ENCODE data around the gene GAP43. TPM values are rescaled to one million over a fixed set of nuclear protein-coding genes. Genes with fewer than 3 reads are reported as not detected.

The GAP43 gene
- total and polyA plus RNA-seq, 2 of the 4 experiments (the other 2 are of a cell fraction): 0.36 to 0.51 TPM

GRCh38 chr3:115638991-115639390 is 15.7 kb downstream of the GAP43 start:
- CTCF ChIA-PET: interaction anchor here (0.9 to 1.4 kb wide), 3 partner anchors 10 to 15 kb away, joined by 3 read pairs; partner anchors contain the start of gene GAP43

More at GRCh38 chr3:115638991-115639390, 15.7 kb downstream of the GAP43 start:
- Histone ChIP-seq H4K8ac (ENCODE audit: low read depth in 2 of 2, low read length in 2 of 2) (no peak overlapping the region), H3K18ac (ENCODE audit: low read depth, low read length) (no peak overlapping the region), H2BK5ac (ENCODE audit: low read depth, low read length, poor library complexity, severe bottlenecking) (no peak overlapping the region), H3K36me3 (ENCODE audit: control insufficient read depth, insufficient read depth, low read length) (no peaks in the 10 kb centered on the region), H3K9me3 (ENCODE audit: control insufficient read depth, insufficient read depth, low read length) (no peaks in the 10 kb centered on the region), H3K4ac (ENCODE audit: low read depth, low read length) (no peak overlapping the region), H2BK120ac (ENCODE audit: low read depth, low read length) (no peak overlapping the region), H2AFZ (replicated peaks; ENCODE audit: low read length, poor library complexity) (no peak overlapping the region), H3K9me1 (ENCODE audit: insufficient read depth, low read length) (no peaks in the 10 kb centered on the region), H3K14ac (replicated peaks; ENCODE audit: low read depth, low read length) (no peak overlapping the region), H3K27ac (ENCODE audit: insufficient read depth, low read length) (no peak overlapping the region), H4K91ac (ENCODE audit: insufficient read depth, low read depth, low read length) (no peak overlapping the region), H3K27me3 (ENCODE audit: control insufficient read depth, insufficient read depth, low read length) (no peaks in the 10 kb centered on the region), H4K20me1 (ENCODE audit: insufficient read depth, low read length) (no peaks in the 10 kb centered on the region), H2AK5ac (ENCODE audit: low read depth, low read length) (no peak overlapping the region), H3K4me3 (ENCODE audit: insufficient read depth, low read depth, low read length) (no peak overlapping the region), H4K5ac (ENCODE audit: low read depth, low read length) (no peak overlapping the region), H3K79me1 (ENCODE audit: low read depth in 1 of 2, low read length in 2 of 2) (no peaks in the 10 kb centered on the region), H3K9ac (ENCODE audit: low read depth, low read length) (no peak overlapping the region), H3K23ac (ENCODE audit: low read depth, low read length) (no peak overlapping the region), H3K56ac (ENCODE audit: extremely low read depth, insufficient read depth, low read length) (no peak overlapping the region), H2AK9ac (replicated peaks; ENCODE audit: low read depth, low read length, poor library complexity) (no peak overlapping the region), H3K4me1 (ENCODE audit: control insufficient read depth, insufficient read depth, low read length) (no peaks in the 10 kb centered on the region), H3K4me2 (ENCODE audit: low read depth, low read length) (no peak overlapping the region), H2BK20ac (ENCODE audit: low read depth, low read length) (no peak overlapping the region), H2BK15ac (ENCODE audit: low read depth, low read length) (no peak overlapping the region)
- POLR2A ChIA-PET (ENCODE audit: unreplicated experiment): no interaction called here
- TF ChIP-seq RCOR1 (IDR thresholded peaks at IDR 0.05; ENCODE audit: insufficient replicate concordance, low read length): no peak
- TF ChIP-seq BHLHE40 (IDR thresholded peaks at IDR 0.05; ENCODE audit: low read depth, low read length): no peak
- intact Hi-C loops (cut with micrococcal nuclease): no loop called here
- in situ Hi-C loops (cut with MboI; ENCODE audit: low sequenced_read_pairs): no loop called here
- DNase-seq: no peak
- dilution Hi-C loops (cut with HindIII; ENCODE audit: low sequenced_read_pairs, unreplicated experiment): no loop called here
- no peak for ATAC-seq (ENCODE audit: low read depth)
- no CpG with 5 or more reads among the region's 1 CpG for WGBS, 2 experiments (ENCODE audit: extremely low coverage in 2 of 2, insufficient read length in 1 of 2)
- BruUV-seq (replicated peaks): no TSS peak
